ENCODE results near the gene MRPL14. TPM values are rescaled to one million over a fixed set of nuclear protein-coding genes. Genes with fewer than 3 reads are reported as not detected.

MRPL14 gene
- total and polyA plus RNA-seq, 4 donors, result 34.6 to 118 (median 40.9) TPM

GRCh38 chr6:44154067-44154466, 26.8 kb upstream of the MRPL14 start:
- H3K27ac ChIP-seq (ENCODE audit: low read depth in 1 of 2, low read length in 2 of 2), result no peak overlapping the region
- H3K9ac ChIP-seq (ENCODE audit: low read depth in 1 of 2, low read length in 2 of 2), result no peak overlapping the region
- WGBS, result 90% methylated on average over 12 of the region's 12 CpGs
- H3K36me3 ChIP-seq (ENCODE audit: control insufficient read depth in 4 of 4, insufficient read depth in 3 of 4, low read depth in 1 of 4, low read length in 3 of 4), result peaks cover 5 to 21% (median 10%) of the 10 kb centered on the region in 4 donors
- H3K4me1 ChIP-seq (ENCODE audit: control insufficient read depth in 4 of 4, insufficient read depth in 4 of 4, low read length in 3 of 4), result peaks cover 0 to 4% (median 1%) of the 10 kb centered on the region in 4 donors
- no peak overlapping the region for H3K4me3 ChIP-seq (ENCODE audit: low read depth in 1 of 3, low read length in 3 of 3)
- TF ChIP-seq FOXA1 (IDR thresholded peaks at IDR 0.05), result no peak
- no peak for TF ChIP-seq HNF4A (conservative IDR thresholded peaks at IDR 0.05)
- no peak for TF ChIP-seq MAX (IDR thresholded peaks at IDR 0.05)
- no peak for TF ChIP-seq JUND (IDR thresholded peaks at IDR 0.05)
- TF ChIP-seq EGR1 (IDR thresholded peaks at IDR 0.05; ENCODE audit: low read depth in 2 of 2), result no peak
- no peak for TF ChIP-seq FOXA2 (IDR thresholded peaks at IDR 0.05)
- no peak for TF ChIP-seq SP1 (IDR thresholded peaks at IDR 0.05)
- TF ChIP-seq CTCF (IDR thresholded peaks at IDR 0.05; ENCODE audit: low read depth, low read length, missing input control), result no peak
- H3K27me3 ChIP-seq (ENCODE audit: control insufficient read depth in 4 of 4, insufficient read depth in 4 of 4, low read length in 3 of 4), result no peaks in the 10 kb centered on the region
- DNase-seq (ENCODE audit: low spot score), result no peak
- H3K9me3 ChIP-seq (ENCODE audit: control insufficient read depth in 4 of 4, low read length in 3 of 4), result no peaks in the 10 kb centered on the region

GRCh38 chr6:44152533-44152932, 25.3 kb upstream of the MRPL14 start:
- no peak overlapping the region for H3K9ac ChIP-seq (ENCODE audit: low read depth in 1 of 2, low read length in 2 of 2)
- H3K27me3 ChIP-seq (ENCODE audit: control insufficient read depth in 4 of 4, insufficient read depth in 4 of 4, low read length in 3 of 4), result no peaks in the 10 kb centered on the region
- no peak for TF ChIP-seq FOXA2 (IDR thresholded peaks at IDR 0.05)
- no peak for TF ChIP-seq FOXA1 (IDR thresholded peaks at IDR 0.05)
- TF ChIP-seq HNF4G (IDR thresholded peaks at IDR 0.05), result no peak
- no peak for TF ChIP-seq GABPA (IDR thresholded peaks at IDR 0.05 in 1 of 2, conservative IDR thresholded peaks at IDR 0.05 in 1 of 2)
- TF ChIP-seq SP1 (IDR thresholded peaks at IDR 0.05), result no peak
- no peak for TF ChIP-seq ZBTB33 (IDR thresholded peaks at IDR 0.05)
- no peak for TF ChIP-seq CTCF (IDR thresholded peaks at IDR 0.05; ENCODE audit: low read depth, low read length, missing input control)
- TF ChIP-seq REST (IDR thresholded peaks at IDR 0.05), result no peak
- no peak for TF ChIP-seq JUND (IDR thresholded peaks at IDR 0.05)
- TF ChIP-seq RXRA (IDR thresholded peaks at IDR 0.05), result no peak
- no peak for TF ChIP-seq TAF1 (conservative IDR thresholded peaks at IDR 0.05)
- no peak for TF ChIP-seq HNF4A (conservative IDR thresholded peaks at IDR 0.05)
- TF ChIP-seq ATF3 (IDR thresholded peaks at IDR 0.05), result no peak
- TF ChIP-seq YY1 (IDR thresholded peaks at IDR 0.05), result no peak
- TF ChIP-seq NR2F2 (IDR thresholded peaks at IDR 0.05), result no peak
- no peak for TF ChIP-seq MAX (IDR thresholded peaks at IDR 0.05)
- 93% methylated on average over 19 of the region's 19 CpGs for WGBS
- no peak overlapping the region for H3K4me3 ChIP-seq (ENCODE audit: low read depth in 1 of 3, low read length in 3 of 3)
- no peak overlapping the region for H3K27ac ChIP-seq (ENCODE audit: low read depth in 1 of 2, low read length in 2 of 2)
- H3K9me3 ChIP-seq (ENCODE audit: control insufficient read depth in 4 of 4, low read length in 3 of 4), result no peaks in the 10 kb centered on the region
- peaks cover 0 to 4% (median 1%) of the 10 kb centered on the region in 4 donors for H3K4me1 ChIP-seq (ENCODE audit: control insufficient read depth in 4 of 4, insufficient read depth in 4 of 4, low read length in 3 of 4)
- peak; percentile 30 for DNase-seq (ENCODE audit: low spot score)
- peaks cover 11 to 36% (median 23%) of the 10 kb centered on the region in 4 donors for H3K36me3 ChIP-seq (ENCODE audit: control insufficient read depth in 4 of 4, insufficient read depth in 3 of 4, low read depth in 1 of 4, low read length in 3 of 4)

Data from liver (tissue), 9 donors.